Measurements from ENCODE around the gene GRAMD2A. TPM values are rescaled to one million over a fixed set of nuclear protein-coding genes. Genes with fewer than 3 reads are reported as not detected.

The GRAMD2A gene
- total RNA-seq, 1 donor from 2014 or later = not detected

DNA sequence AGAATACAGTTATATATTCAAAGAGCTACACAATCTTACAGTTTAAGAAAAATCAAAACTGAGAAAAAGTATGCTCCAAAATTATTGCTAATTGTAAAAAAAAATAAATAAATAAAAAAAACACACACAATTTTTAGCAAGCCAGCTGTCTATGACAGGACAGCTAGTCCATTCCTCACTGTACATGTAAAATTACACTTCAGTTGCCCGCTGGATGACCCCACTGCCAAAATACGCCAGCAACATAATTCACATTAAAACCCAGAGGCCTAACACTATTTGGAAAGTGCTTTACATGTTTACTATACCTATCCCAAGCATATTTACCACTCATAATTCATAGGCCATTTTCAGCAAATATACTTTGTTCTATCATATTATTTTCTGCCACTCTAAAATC is 85.5 kb downstream of the GRAMD2A start:
- ChIA-PET CTCF (interaction anchor here (1.0 kb wide), 1 partner anchor 115 kb away, joined by 3 read pairs; no protein-coding TSS in a partner anchor), POLR2A (interaction anchor here (0.6 kb wide), 1 partner anchor 68 kb away, joined by 3 read pairs; no protein-coding TSS in a partner anchor)
- TF ChIP-seq, protein P1, sequence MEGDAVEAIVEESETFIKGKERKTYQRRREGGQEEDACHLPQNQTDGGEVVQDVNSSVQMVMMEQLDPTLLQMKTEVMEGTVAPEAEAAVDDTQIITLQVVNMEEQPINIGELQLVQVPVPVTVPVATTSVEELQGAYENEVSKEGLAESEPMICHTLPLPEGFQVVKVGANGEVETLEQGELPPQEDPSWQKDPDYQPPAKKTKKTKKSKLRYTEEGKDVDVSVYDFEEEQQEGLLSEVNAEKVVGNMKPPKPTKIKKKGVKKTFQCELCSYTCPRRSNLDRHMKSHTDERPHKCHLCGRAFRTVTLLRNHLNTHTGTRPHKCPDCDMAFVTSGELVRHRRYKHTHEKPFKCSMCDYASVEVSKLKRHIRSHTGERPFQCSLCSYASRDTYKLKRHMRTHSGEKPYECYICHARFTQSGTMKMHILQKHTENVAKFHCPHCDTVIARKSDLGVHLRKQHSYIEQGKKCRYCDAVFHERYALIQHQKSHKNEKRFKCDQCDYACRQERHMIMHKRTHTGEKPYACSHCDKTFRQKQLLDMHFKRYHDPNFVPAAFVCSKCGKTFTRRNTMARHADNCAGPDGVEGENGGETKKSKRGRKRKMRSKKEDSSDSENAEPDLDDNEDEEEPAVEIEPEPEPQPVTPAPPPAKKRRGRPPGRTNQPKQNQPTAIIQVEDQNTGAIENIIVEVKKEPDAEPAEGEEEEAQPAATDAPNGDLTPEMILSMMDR (IDR thresholded peaks at IDR 0.05) = no peak
- Mint-ChIP-seq H3K4me3 (no peak overlapping the region), H3K27me3 (no peaks in the 10 kb centered on the region), H3K36me3 (ENCODE audit: low read depth) (peaks cover 2% of the 10 kb centered on the region), H3K4me1 (peaks cover 27% of the 10 kb centered on the region), H3K9me3 (no peaks in the 10 kb centered on the region), H3K27ac (no peak overlapping the region)
- ATAC-seq (ENCODE audit: low read depth) (no peak), DNase-seq (no peak)
- intact Hi-C loops (cut with micrococcal nuclease) = no loop called here

DNA sequence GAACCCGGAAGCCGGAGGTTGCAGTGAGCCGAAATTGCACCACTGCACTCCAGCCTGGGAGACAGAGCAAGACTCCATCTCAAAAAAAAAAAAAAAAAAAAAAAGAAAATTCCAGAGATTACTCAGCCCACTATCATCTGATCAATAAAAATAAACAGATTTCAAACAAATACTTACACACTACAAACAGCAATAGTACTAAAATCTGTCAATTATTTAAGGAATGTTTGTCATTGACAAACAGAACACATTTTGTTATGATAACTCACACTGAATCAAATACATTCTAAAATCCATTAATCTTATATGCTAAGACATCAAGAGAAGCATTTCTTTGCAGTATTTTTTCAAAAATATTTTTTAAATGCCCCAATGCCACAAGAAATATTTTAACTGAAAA is 87.2 kb downstream of the GRAMD2A start:
- Mint-ChIP-seq H3K27ac (no peak overlapping the region), H3K36me3 (ENCODE audit: low read depth) (no peaks in the 10 kb centered on the region), H3K4me3 (no peak overlapping the region), H3K27me3 (no peaks in the 10 kb centered on the region), H3K9me3 (no peaks in the 10 kb centered on the region), H3K4me1 (peaks cover 13% of the 10 kb centered on the region)
- intact Hi-C loops (cut with micrococcal nuclease) = no loop called here
- no peak for DNase-seq
- POLR2A ChIA-PET = no interaction called here
- TF ChIP-seq, protein P1 (IDR thresholded peaks at IDR 0.05) = no peak
- CTCF ChIA-PET = no interaction called here
- no peak for ATAC-seq (ENCODE audit: low read depth)

Other genes with a start within 250 kb of the GRAMD2A start
- gene MYO9A, start 79.6 kb downstream of the GRAMD2A start, total RNA-seq = 39.4 and 50.6 TPM in 2 replicates
- 1.1 and 1.6 TPM in 2 replicates for gene SENP8, start 79.4 kb downstream of the GRAMD2A start, total RNA-seq
- 1,253 and 1,275 TPM in 2 replicates for gene PKM, start 33.4 kb upstream of the GRAMD2A start, total RNA-seq
- gene PARP6, start 74.8 kb upstream of the GRAMD2A start, total RNA-seq = 70.7 and 81.4 TPM in 2 replicates
- gene CELF6, start 122.4 kb upstream of the GRAMD2A start, total RNA-seq = 2.0 and 2.2 TPM in 2 replicates
- 100 and 102 TPM in 2 replicates for gene HEXA, start 178.2 kb upstream of the GRAMD2A start, total RNA-seq
- not detected in 2 replicates for gene TMEM202, start 200.5 kb upstream of the GRAMD2A start, total RNA-seq